ENCODE results near the gene MSN.

Gene MSN

DNA sequence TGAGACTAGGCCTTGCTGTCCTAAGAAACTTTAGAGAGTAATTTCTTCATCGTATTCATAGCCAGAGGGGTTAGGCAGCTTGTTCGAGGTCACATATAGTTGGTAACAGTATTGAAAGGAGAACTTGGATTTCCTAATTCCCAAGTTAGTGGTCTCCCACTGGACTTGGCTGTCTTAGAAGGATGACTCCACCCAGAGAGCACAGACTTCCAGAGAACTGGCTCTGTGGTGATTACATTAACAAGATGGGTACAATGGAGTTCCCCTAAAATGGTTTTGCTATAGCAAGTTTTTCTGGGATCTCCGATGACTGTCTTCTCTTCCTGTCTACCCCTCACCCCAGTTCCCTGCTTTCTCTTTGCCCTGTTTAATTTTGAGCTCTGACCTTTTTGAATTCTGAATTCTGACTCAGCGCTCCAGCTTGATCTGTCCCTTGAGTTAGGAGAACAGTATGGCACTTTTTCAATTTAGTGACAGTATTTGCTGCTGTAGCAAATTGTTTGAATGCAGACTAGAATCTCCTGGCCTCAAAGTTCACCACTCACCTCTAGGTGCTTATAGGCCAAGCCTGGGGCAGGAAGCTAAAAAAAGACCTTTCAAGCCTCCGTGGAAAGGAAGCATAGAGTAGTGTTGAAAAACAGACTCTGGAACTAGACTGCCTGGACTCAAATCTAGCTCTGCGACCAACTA, 6.9 kb downstream of the MSN start:
- DNase-seq: no peak

DNA sequence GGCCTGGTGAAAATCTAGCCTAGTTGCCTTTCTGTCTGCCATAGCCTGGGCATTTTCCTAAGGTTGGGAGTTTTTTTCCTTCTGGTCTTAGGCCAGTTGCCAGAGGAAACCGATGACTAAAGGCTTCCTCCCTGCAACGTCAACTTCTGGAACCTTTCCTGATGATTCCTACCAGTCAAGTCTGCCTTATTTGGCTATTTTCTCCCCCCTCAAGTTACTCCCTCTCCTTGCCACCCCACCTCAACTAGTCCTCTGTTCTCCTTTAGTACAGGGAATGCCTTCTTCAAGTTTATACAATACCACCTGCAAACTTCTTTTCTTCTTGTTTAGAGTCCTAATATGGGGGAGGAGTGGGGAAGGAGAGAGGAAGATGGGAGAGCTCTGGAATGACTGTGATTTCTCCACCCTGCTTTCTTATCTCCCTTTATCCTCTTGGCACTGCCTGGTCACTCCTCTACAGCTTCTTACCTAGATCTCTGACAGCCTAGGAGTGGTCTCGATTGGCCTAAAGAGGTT, 10.6 kb downstream of the MSN start:
- DNase-seq: no peak

DNA sequence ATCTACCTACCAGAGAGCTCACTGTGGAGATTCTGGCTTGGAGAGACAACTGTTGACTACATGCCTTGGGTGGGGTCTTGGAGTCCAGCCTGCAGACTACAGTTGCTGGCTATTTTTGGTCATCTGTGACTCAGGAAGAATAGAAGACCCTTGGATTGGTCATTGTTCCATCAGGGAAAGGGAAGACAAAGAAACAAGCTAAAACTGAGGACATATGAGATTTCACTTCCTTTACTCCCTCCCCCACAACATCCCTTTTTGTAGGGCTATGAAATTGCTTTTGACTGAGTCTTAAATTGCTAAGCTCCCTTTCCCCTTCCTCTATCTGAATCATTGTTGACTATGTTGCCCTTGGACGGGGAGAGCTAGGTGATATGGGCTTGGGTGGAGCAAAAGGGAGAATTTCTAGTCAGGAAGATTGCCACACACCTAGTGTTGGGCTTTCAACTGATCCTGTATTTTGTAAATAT, 11.7 kb downstream of the MSN start:
- no peak for DNase-seq

DNA sequence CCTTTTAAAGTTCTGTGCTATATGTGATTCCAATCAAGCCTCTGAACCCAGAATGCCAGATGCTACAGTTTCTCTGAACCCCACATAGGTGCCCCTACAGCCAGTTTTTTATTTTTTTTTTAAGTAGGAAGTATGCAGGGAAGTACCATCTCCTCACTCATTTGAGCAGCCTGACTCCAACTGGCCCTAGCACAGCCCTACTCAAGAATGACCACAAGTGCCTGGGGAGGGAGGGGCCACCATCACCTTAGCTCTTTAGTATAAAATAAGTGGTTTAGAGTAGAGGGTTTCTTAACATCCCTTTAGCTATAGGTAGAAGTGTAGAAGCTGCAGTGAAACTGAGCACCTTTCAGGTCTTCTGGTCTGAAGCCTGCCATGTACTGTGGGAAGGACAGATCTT, 14.4 kb downstream of the MSN start:
- DNase-seq: no peak

DNA sequence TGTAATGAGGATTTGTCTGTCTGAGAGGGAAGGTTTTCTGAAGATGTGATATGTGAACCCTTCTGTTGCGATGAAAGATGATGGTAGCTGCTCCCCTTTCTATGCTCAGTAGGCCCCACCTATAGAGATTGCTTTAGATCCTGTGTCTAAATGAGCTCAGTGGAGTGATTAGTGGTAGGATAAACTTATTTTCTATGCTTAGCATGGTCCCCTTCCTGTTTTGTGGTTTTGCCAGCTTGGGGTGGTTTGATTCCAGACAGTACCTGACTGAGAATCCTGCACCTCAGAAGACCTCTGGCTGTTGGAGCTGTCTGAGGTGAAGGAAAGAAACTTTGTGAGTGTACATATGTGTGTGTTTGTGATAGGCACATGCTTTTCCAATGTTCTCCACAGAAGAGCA, 17.7 kb downstream of the MSN start:
- DNase-seq: no peak

DNA sequence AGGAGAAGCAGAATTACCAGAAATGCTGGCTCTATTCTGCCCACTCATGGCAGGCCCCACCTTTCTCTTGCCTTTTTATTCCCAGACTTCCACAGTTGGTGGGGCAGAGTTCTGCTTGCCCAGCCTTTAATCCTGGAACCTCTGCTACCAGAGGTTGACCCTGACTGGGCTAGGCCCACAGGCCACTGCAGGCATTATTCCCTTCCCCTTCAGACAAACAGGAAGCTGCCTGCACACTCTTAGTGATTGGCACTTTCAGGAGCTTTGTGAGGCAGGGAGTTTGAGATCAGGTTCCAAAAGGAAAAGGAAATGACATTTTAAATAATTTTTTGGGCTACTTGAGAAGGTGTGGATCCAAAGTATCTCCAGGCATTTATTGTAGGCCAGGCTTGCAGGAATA, 18.8 kb downstream of the MSN start:
- no peak for DNase-seq

DNA sequence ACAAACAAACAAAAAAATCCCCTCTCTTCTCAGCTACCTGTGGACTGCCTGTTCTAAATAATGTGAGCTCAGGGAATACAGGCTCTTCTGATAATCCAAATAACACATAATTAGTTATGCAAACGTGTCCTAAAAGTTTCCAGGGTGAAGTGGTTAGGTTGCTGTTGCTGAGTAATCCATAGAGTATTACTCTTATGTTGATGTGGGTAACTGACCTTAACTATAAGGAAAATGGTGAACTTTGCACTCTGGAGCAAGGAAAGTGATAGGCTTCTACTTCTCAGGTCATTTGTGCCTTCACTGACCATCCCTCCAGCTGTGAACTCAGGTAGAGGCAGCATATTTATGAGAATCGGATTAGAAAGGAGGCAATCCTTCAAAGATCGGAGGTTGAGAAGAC, 19.9 kb downstream of the MSN start:
- no peak for DNase-seq

DNA sequence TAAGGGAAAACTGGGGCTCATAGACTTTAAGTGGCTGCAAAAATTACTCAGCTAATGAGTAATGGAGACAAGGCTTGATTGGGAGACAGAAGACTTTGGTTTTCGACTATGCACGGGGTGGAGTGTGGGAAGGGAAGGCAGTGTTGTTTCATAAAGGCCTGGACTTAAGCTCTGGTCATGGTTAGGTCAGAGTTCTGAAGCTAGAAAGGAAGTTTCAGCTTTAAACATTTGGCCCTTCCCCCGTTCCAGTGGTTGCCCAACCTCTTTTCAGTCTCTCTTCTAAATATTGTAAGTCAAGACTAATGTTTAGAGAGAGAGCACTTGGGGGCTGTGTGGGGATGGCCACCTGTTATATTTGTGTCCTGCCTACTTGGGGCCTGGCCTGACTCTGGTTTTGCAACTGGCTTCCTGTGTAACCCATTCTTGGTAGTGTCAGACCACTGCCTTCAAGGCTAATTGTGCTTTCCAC, 21.0 kb downstream of the MSN start:
- DNase-seq: no peak

DNA sequence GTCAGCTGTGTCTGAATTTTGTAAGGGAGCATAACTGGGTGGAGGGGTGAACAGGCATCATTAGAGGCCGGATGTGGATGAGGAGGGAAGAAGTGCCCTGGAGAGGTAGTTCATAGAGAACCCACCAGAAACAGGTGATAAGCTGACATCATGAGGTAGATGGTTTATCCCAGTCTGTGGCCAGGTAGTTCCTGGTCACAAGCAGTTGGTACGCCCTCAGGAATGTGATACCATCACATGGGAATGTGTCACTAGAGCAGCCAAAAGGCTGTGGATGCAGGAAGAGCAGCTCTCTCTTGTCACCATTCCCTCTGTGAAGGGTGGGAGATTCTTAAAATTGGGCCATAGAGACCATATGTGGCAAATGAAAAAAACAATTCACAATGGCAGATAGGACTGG, 21.9 kb downstream of the MSN start:
- DNase-seq: no peak

DNA sequence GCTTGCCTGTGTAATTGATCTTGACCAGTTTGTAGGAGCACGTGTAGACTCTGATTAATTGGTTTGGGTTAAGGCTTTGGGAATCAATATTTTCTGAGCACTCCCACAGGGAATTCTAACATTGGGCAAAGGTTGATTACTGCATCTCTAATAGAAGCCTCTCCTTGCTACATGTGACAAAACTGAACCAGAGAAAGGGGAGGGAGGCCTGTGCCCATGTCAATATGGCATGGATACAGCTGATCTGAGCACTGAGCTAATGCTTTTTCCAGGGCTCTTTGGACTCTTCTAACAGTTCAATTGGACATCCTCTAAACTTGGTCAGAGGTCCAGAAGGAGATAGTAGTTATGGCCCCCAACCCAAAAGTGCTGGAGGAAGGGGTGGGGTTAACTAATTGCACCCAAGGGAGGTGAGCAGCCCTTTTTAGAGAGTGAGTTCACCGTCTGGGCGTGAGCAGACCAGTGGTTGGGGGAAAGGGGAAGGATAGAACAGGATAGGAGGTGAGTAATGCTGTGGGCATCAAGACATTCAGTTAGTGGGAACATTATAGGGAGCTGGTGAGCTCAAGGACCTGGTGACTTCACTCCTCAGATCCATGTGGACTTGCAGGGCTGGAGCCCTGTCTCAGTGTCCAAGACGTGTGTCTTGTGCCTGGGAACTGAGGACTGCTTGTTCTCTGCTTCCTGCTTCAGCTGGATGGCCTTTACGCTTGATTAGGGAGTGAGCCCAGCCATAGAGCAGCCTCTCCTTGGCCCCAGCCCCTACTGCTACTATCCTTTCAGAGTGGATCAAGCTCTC, 22.8 kb downstream of the MSN start:
- no peak for DNase-seq

DNA sequence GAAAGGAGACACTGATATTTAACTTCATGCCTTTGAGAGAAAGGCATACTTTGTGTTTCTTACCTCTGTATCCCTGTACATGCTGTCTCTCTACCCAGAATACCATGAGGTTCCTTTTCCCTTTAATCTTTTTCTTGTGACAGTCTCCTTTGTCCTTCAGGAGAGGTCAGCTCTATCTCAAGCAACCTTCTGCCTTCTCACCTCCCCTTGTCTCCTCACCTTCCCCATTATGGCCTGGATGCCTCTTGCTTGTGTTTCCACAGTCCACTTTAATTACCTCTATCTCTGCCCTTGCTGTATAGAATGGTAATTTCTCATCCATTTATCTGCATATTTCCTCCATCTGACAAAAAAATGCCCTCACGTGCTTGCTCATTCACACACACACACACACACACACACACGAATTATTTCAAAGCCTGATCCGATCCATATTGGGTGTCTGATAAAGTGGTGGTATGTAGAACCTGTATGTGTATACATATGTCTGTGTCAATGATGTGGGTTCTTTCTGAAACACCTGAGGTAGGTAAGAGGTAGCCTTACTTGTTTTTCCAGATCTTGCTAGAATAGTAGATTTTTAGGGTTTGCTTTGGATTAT, 28.5 kb downstream of the MSN start:
- DNase-seq: no peak

DNA sequence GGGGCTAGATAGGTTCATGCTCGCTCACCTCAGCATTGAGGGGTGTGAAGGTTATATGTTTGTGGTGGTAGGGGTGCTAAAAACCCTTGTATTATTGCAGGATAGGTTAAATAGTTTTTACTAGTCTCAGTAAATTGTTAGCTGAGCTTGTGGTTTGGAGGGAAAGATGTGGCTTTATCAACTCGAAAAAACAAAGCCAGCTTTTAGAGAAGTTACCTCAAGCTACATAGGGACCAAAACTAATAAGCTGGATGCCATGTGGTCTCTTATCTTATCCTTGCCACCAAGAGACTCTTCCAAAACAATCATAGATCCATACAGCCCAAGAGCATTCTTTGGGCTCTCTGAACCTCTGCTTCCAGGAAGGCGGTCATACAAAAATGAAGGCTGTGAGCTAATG, 29.2 kb downstream of the MSN start:
- DNase-seq: no peak

DNA sequence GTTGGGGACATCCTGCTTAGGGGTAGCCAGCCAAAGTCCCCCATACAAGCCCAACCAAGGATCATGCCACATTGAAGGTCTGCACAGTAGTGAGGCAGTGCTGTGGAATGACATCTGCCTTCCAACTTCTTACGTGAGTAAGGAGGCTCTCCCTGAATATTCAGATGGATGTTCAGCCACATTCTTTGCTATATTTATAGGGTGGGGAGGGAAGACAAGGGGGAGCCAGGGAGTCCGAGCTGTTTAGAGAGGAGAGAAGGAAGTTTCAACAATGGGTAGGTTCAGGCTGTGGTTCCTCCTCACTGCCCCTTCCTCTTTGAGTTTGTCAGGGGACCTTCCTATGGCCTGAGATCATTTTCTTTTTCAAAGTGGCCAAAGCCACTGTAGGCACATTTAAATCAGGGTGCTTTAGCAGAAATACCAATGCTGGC, 29.8 kb downstream of the MSN start:
- DNase-seq: no peak

DNA sequence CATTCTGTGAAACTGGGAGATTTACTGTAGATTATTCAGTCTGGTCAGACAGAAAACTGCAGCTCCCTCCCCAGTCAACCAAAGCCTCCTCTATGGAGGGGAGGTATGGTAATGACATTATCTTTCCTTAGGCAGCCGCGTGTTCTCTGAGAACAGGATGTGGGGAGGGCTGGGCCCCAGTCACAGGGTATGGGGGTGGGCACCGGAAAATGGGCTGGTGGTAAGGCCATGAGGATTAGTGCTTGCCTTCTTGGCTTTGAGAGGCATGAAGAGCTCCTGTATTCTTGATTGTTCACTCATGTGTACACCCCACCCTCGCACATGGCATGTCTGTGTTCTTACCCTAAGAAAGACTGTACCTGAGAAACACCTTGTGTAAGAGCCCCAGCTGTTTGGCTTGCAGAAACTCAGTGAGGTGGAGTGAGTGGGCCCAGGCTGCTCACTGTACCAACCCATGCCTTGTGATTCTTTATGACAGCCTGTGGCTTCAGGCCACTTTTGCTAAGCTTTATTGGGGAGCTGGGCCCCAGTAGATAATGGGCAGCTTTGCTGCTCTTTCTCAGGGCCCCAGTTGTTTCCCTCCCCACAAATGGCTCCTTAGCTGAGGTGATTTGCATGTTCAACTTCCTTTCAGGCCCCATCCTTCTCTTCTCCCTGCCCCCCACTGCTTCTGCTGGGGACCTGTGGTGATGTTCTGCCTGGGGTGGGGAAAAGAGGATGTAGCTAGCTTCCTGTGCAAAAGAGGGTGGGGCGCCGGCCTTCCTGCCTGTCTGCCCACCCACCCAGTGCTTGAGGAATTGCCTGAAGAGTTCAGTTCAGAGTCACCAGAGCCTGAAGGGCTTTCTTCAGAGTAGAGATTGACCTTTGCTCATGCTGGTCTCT, 30.7 kb downstream of the MSN start:
- peak; percentile 79 for DNase-seq

DNA sequence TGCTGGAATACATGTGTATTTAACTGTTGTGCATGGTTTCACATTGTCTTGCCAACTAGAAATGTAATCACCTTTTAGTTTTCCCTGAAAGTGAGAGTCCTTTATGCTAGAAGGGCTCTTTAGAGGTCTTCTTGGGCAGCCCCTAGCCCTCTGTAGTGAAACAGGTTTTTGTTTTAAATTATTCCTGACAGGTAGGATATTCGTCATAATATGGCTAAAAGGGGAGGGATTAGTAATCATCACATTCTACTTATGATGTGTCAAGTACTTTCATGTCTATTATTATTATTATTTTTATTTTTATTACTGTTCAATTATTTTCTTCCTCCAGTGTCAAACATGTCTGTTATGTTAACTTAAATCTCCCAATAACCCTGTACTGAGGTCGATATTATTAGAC, 35.5 kb downstream of the MSN start:
- DNase-seq: no peak

DNA sequence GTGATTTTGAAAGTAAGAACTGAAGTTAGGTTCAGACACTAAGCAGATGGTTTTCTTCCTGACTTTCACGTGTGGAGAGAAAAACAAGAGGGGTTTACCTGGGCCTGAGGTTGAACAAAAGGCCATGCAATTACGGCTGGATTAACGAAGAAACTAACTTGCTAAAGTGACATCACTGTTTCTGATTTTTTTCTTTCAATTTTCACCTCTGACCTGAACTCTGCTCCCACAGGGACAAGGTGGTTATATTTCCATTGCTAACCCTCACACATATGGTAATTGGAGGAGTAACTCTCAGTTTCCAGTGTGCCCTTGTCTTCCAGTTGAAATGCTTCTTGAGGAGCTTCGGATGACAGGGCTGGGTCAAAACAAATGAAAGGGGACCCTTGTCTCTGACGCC, 38.0 kb downstream of the MSN start:
- DNase-seq: no peak

DNA sequence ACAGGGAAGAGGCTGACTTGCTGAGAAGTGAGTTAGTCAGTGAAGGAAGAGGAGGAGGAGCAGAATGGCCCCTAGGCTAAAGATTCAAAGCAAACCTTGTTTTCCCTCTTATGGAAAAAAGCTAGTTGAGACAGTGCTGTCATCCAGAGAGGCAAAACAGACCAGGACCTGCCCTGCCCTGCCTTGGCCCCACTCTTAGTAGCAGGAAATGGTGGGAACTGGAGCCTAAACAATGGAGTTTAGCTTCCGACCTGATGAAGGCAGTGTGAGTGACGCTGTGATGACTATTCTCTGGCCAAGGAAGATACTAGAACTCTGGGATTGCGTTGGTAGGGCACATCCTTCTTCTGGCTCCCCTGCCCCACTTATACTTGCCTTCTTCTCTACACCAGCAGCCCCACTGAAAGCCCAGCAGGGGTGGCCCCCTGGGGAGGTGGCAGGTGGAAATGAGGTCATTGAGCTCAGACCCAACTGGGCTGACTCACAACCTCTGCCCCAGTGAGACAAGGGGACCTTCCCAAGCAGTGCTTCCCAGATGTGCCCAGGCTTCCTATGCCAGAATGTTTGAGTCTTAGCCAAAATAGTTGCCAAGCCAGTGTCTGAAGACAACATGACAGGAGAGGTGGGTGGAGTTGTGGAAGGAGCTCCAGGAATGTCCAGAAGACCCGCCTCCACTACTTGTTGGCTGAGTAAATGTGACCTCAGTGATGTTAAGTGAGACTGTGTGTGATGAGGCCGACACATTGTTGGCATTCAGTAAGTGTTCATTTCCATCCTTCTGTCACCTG, 38.8 kb downstream of the MSN start:
- DNase-seq: no peak

DNA sequence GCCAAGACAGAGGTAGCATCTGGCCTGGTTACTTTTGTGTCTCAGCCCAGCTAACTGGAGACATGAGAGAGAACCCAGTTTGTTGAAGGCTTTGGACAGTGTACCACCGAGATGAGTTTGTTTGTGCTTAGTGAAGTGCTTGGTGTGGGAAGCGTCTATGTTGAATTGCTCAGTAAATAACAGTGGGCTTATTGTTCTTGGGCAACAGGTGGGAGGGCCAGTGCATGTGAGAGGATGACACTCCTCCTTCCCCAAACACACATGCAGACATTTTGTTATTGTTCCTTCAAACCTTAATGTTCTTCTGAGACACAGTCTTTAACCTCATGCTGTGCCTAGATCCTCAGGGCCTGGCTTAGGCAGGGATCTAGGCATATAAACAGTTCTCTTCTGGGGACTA, 39.7 kb downstream of the MSN start:
- no peak for DNase-seq

DNA sequence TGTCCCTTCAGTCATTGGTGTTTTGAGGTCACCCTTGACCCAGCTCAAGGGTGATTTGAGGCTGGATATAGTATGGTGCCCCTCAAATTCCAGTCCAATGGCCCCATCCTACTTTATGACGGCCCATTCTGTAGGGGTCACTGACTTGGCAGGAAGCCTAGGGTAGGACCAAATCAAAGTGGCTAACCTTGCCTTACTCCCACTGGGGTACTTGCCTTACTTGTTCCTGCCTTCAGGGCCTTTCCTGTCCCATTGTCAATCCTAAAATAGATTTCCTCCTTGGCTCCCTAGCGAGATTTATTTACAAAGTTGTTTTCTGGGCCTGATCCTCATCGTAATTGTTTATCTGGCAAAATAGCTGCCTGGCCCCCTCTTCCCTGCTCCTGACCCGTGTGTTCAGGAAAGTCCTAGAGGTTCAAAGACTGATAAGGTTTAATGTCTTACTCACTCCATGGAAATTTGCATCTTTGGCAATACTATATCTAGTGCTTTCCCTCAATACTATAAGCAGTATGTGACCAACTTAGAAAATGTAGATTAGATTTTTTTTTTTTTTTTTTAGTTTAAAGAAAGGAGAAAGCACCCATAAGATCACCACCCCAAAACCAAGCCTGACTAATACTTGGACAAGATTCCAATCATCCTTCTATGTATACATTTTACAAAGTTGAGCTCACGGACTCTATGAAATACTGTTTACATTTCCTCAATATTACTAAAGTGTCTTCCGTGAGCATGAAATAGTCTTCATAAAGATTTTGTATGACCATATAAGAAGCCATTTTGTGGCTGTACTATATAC, 44.8 kb downstream of the MSN start:
- no peak for DNase-seq

DNA sequence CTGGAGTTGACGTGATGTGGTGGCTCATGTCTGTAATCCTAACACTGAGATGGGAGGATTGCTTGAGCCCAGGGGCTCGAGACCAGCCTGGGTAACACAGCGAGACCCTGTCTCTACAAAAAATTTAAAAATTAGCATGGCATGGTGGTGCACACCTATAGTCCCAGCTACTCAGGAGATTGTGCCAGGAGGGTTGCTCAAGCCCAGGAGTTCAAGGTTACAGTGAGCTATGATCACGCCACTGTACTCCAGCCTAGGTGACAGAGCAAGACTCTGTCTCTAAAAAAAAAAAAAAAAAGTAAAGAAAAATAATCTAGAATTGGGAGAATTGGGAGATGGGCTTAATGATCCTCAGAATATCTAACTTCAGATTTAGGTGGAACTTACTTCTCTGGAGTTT, 51.1 kb downstream of the MSN start:
- no peak for DNase-seq

DNA sequence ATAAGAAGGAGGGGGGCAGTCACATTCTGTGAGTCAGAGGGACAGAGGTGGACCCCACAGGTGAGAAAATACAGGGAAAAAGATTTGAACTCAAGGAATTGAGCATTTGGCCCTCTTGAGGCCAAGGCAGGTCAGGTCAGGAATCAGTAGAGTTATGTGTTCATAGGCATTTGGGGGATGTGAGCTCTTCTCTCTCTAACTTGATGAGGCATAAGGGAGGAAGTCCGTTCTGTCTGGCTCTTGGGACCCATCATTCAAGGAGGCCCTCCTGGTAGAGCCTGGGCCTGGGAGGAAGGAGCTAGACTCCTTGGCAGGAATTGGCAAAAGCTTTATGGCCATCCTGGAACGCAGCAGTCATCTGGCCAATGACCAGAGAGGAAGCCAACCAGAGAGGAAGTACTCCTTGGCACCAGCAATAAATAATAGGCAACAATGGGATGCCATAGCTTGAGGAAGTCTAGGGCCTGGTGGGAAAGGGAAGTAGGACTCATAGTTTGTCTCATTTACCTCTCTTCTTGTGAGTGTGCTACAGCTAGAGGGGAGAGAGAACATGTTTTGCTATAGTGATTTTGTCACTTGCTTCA, 53.0 kb downstream of the MSN start:
- no peak for DNase-seq

All from central memory CD4-positive, alpha-beta T cell (primary cell).